Calu3 (cell line): ENCODE data around the gene ADIPOR2. TPM values are rescaled to one million over a fixed set of nuclear protein-coding genes. Genes with fewer than 3 reads are reported as not detected.

Experiments used
- BruUV-seq: library from RNA; stranded (reverse); fragments of 400-500 nt; replicated peaks from 2 replicates; lab custom pipeline; 2021; lab: Mats Ljungman, UMichigan
- CTCF ChIA-PET: fragments of 300-600 bp; sonication (Branson Sonifier 250); formaldehyde crosslinking; loops from one replicate; lab custom pipeline; 2022; ENCODE audit warnings: antibody characterized with exemption; lab: Charles Lee
- DNase-seq: peaks from one replicate; pipeline ENCODE4 v3.0.0; 2022
- H3K27ac Mint-ChIP-seq: one replicate; pipeline ENCODE4 v1.8.0; 2022; ENCODE audit warnings: mixed read lengths; ENCODE audit not compliant: unreplicated experiment
- H3K27me3 Mint-ChIP-seq: one replicate; pipeline ENCODE4 v1.8.0; 2022; ENCODE audit warnings: mixed read lengths; ENCODE audit not compliant: unreplicated experiment
- H3K36me3 Mint-ChIP-seq: one replicate; pipeline ENCODE4 v1.8.0; 2022; ENCODE audit warnings: mild to moderate bottlenecking, moderate library complexity, mixed read lengths; ENCODE audit not compliant: insufficient read depth, unreplicated experiment
- H3K4me1 Mint-ChIP-seq: one replicate; pipeline ENCODE4 v1.8.0; 2022; ENCODE audit warnings: mild to moderate bottlenecking, low read depth, mixed read lengths; ENCODE audit not compliant: unreplicated experiment
- H3K4me3 Mint-ChIP-seq: one replicate; pipeline ENCODE4 v1.8.0; 2022; ENCODE audit warnings: mild to moderate bottlenecking, low read depth, moderate library complexity, mixed read lengths; ENCODE audit not compliant: unreplicated experiment
- H3K9me3 Mint-ChIP-seq: one replicate; pipeline ENCODE4 v1.8.0; 2022; ENCODE audit warnings: low read depth, mixed read lengths; ENCODE audit not compliant: unreplicated experiment
- intact Hi-C: fragments of 100-400 bp; cut with micrococcal nuclease; formaldehyde crosslinking; loops from one replicate; pipeline ENCODE4 v1.10.0; 2022; ENCODE audit not compliant: unreplicated experiment
- total RNA-seq: library from RNA; stranded (reverse); gene quantifications from 2 replicates; pipeline ENCODE4 v1.2.3, GENCODE V29; 2022
- TF ChIP-seq, protein P1 (sequence below): fragments of 200-600 bp; IDR thresholded peaks from one replicate; pipeline ENCODE4 v1.8.0; 2022; ENCODE audit warnings: antibody characterized with exemption; ENCODE audit not compliant: unreplicated experiment

ADIPOR2 gene
- total RNA-seq, 1 experiment from 2014 or later: 90.3 TPM

DNA sequence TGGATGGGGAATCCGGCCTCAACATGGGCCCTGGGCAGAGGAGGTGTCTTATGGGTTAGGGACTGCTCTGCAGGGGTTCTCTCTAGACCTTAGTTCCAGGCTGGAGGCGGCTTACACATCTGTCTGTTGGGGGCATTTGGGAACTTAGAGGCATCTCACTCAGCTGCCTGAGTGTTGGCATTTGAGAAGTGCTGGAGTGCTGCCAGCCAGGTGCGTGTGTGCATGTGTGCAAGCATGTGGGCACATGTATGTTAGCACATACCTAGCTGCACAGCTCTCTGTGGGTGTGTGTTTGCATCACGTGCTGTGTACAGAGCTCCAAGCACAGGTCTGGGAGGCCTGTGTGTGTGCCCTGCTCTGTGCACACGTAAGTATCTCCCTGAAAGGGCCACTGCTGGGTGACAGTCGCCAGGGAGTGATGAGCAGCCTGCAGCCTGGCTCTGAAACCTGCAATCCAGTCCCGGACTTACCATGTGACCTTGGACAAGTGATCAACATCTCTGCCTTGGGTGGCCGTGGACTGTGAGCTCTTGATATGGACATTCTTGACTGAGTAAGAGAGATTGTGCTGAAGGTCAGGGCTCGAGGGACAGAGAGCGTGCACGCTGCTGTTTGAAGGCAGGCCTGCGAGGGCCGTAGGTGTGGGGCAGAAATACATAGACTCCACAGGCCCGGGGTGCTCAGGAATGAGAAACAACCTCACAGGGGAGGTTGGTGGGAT lies 134.7 kb downstream of the ADIPOR2 start:
- Mint-ChIP-seq H3K27me3 (peaks cover 98% of the 10 kb centered on the region), H3K27ac (no peak overlapping the region), H3K36me3 (no peaks in the 10 kb centered on the region), H3K9me3 (no peaks in the 10 kb centered on the region), H3K4me1 (peaks cover 3% of the 10 kb centered on the region), H3K4me3 (no peak overlapping the region)
- intact Hi-C loops: no loop called here
- CTCF ChIA-PET: no interaction called here
- no TSS peak for BruUV-seq
- TF ChIP-seq, protein P1, sequence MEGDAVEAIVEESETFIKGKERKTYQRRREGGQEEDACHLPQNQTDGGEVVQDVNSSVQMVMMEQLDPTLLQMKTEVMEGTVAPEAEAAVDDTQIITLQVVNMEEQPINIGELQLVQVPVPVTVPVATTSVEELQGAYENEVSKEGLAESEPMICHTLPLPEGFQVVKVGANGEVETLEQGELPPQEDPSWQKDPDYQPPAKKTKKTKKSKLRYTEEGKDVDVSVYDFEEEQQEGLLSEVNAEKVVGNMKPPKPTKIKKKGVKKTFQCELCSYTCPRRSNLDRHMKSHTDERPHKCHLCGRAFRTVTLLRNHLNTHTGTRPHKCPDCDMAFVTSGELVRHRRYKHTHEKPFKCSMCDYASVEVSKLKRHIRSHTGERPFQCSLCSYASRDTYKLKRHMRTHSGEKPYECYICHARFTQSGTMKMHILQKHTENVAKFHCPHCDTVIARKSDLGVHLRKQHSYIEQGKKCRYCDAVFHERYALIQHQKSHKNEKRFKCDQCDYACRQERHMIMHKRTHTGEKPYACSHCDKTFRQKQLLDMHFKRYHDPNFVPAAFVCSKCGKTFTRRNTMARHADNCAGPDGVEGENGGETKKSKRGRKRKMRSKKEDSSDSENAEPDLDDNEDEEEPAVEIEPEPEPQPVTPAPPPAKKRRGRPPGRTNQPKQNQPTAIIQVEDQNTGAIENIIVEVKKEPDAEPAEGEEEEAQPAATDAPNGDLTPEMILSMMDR: no peak
- no peak for DNase-seq

DNA sequence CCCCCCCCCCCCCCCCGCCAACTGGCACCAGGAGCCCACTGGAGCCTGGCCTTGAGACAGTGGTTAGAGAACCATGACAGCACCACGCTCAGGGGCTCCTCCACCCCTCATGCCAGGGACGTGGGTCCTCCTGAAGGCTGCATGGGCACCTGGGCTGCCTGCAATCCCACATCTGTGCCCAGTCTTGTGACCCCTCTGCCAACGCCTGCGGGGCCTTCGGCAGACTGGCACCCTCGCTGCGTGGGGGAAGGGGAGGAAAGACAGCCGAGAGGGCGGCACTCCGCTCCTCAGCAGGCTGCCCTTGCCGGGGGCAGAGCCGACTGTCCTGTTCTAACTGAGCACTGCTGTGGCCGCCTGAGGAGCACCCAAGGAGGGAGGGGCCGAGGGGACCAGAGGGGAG lies 135.5 kb downstream of the ADIPOR2 start:
- no peak overlapping the region for H3K4me3 Mint-ChIP-seq
- H3K9me3 Mint-ChIP-seq: no peaks in the 10 kb centered on the region
- no TSS peak for BruUV-seq
- H3K27me3 Mint-ChIP-seq: peaks cover 98% of the 10 kb centered on the region
- peaks cover 10% of the 10 kb centered on the region for H3K4me1 Mint-ChIP-seq
- CTCF ChIA-PET: no interaction called here
- no peak for DNase-seq
- H3K27ac Mint-ChIP-seq: no peak overlapping the region
- intact Hi-C loops: no loop called here
- H3K36me3 Mint-ChIP-seq: no peaks in the 10 kb centered on the region
- TF ChIP-seq, protein P1: no peak

DNA sequence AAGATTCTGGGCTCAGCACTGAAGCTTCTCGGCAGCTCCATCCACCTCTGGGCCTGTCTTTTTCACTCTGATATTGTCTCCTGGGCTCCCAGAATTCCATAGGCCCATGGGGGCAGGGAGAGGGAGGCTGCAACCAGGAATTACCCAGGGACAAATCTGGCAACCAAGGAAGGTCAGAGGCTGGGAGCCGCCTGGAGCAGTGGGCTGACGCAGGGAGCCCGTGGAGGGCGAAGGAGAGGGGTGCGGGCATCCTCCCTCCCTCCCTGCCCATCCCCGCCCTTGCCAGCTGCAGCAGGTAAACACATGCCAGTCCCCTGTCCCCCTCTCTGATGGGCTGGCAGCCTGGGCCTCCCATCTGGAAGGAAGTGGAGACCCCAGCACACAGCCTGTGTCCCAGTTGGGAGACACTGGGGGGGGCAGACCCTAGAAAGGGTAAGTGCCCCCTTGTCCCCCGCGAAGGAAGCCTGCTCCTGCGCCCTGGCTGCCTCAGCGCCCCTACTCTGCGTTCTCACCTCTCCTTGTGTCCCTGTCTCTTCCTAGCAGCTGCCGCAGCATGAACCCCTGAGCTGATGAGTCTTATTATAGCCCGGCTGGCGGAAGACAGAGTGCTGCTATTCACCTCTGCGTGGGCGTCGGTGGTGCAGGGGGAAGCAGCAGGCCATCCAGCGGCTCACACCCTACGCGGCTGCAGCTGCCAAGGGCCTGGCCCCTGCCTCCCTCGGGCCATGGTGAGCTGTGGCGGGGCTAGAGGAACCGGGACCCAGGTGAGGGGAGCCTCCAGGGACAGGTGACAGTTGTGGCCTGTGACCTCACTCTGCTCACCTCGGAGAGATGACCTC lies 136.2 kb downstream of the ADIPOR2 start:
- H3K36me3 Mint-ChIP-seq: no peaks in the 10 kb centered on the region
- H3K4me3 Mint-ChIP-seq: no peak overlapping the region
- intact Hi-C loops: no loop called here
- peaks cover 98% of the 10 kb centered on the region for H3K27me3 Mint-ChIP-seq
- H3K9me3 Mint-ChIP-seq: no peaks in the 10 kb centered on the region
- H3K4me1 Mint-ChIP-seq: peaks cover 10% of the 10 kb centered on the region
- DNase-seq: no peak
- CTCF ChIA-PET: no interaction called here
- no peak overlapping the region for H3K27ac Mint-ChIP-seq
- TF ChIP-seq, protein P1: no peak
- no TSS peak for BruUV-seq

DNA sequence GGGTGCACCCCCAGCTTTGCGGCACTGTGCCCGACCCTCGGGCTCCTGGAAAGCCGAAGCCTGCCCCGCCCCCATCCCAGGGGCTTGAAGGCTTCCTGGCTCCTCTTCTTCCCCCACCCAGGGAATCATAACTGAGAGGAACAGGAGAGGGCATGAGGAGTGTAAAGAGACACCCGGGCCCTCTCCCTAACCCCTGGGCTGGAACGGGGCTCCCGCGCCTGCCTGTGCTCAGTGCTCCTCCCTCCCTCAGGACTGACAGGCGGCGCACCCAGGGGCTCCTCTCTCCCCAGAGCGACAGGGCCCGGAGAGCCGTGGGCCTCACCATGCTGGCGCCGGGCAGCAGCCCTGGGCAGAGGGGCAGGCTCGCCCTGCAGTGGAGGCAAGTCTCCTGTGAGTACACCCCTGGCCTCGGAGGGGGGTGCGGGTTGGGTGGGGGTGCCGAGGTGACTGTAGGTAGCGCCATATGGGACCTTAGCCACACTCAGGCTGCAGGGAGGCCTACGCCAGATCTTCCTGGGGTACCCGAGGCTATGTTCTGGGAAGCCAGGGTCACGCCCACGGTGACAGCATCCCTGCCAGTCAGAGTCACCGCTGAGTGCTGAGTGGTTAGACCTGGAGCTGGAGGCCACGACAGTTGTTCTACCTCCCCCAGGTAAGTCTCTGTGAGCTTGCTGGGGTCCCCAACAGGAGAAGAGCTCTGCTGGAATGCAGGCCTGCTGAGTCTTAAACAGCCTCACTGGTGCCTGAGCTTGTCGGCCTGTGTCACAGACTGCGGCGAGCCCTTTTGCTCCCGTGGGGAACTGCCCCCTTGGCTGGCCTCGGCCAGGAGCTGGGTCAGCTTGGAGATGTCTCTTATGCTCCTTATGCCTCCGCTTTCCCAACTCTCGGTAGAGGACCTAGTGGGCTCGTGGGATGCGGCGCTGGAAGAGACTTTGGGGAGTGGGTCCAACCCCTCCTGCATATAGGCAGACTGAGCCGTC lies 137.2 kb downstream of the ADIPOR2 start:
- peaks cover 98% of the 10 kb centered on the region for H3K27me3 Mint-ChIP-seq

More for the DNA sequence above, 137.2 kb downstream of the ADIPOR2 start:
- H3K36me3 Mint-ChIP-seq: no peaks in the 10 kb centered on the region
- intact Hi-C loops: no loop called here
- no peak overlapping the region for H3K4me3 Mint-ChIP-seq
- BruUV-seq: no TSS peak
- TF ChIP-seq, protein P1: no peak
- no peaks in the 10 kb centered on the region for H3K9me3 Mint-ChIP-seq
- CTCF ChIA-PET: interaction anchor here (0.6 kb wide), 1 partner anchor 17 kb away, joined by 6 read pairs; no protein-coding TSS in a partner anchor
- peaks cover 10% of the 10 kb centered on the region for H3K4me1 Mint-ChIP-seq
- DNase-seq: no peak
- no peak overlapping the region for H3K27ac Mint-ChIP-seq
